ENCODE measurements around the gene RAB3C. TPM values are rescaled to one million over a fixed set of nuclear protein-coding genes. Genes with fewer than 3 reads are reported as not detected.

The RAB3C gene
- total RNA-seq, 1 donor from 2014 or later = 0.45 TPM

- H3K9me3 ChIP-seq (ENCODE audit: insufficient read depth, low read depth, low read length) = no peaks in the 10 kb centered on the region
- TF ChIP-seq EZH2 (IDR thresholded peaks at IDR 0.05; ENCODE audit: insufficient read depth, low read length) = no peak
- no peak for TF ChIP-seq CTCF (IDR thresholded peaks at IDR 0.05; ENCODE audit: insufficient read depth, low read depth, low read length)
- H3K27ac Mint-ChIP-seq (ENCODE audit: unreplicated experiment) = no peak overlapping the region
- no peak overlapping the region for H3K4me2 ChIP-seq (ENCODE audit: low read length)
- no peaks in the 10 kb centered on the region for H3K4me1 Mint-ChIP-seq (ENCODE audit: low read depth, unreplicated experiment)
- no peaks in the 10 kb centered on the region for H4K20me1 ChIP-seq (ENCODE audit: insufficient read depth, low read length)
- no peaks in the 10 kb centered on the region for H3K9me3 Mint-ChIP-seq (ENCODE audit: unreplicated experiment)
- FAIRE-seq (no peak), DNase-seq (ENCODE audit: low read depth) (no peak)
- H3K36me3 ChIP-seq (ENCODE audit: insufficient read depth, low read length) = no peaks in the 10 kb centered on the region
- no peaks in the 10 kb centered on the region for H3K79me2 ChIP-seq (ENCODE audit: insufficient read depth, low read length)
- H3K27ac ChIP-seq (ENCODE audit: low read depth, low read length) = no peak overlapping the region
- no peak overlapping the region for H2AFZ ChIP-seq (ENCODE audit: low read depth, low read length)
- no peaks in the 10 kb centered on the region for H3K36me3 Mint-ChIP-seq (ENCODE audit: low read depth, unreplicated experiment)
- H3K27me3 Mint-ChIP-seq (ENCODE audit: low read depth, unreplicated experiment) = no peaks in the 10 kb centered on the region
- no peak overlapping the region for H3K4me3 Mint-ChIP-seq (ENCODE audit: unreplicated experiment)
- no peaks in the 10 kb centered on the region for H3K27me3 ChIP-seq (ENCODE audit: insufficient read depth, low read length)
- no peak overlapping the region for H3K9ac ChIP-seq (ENCODE audit: low read length)
- no peak overlapping the region for H3K4me3 ChIP-seq (ENCODE audit: insufficient read depth, low read depth, low read length)
- H3K4me1 ChIP-seq (ENCODE audit: insufficient read depth, low read length) = no peaks in the 10 kb centered on the region
Observed at GRCh38 chr5:58666598-58667581, 84.0 kb downstream of the RAB3C start.

DNA sequence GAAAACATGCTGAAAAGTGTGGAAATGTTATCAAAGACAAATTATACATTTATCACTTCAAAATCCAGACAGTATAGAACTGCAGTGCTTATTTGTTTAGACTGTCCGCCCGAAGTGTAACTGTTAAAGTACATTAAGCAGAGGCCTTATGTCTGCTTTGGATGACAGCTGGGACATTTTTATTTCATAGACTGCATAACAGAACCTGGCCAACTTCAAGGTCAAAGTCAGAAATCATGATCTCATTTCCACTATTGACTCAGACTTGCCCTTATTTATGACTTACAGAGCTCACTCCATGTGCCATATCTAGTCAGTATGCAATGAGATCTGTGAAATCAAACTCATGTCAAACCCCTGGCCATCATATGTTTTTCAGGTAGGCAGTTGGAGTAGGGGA lies 87.7 kb downstream of the RAB3C start:
- Histone ChIP-seq H3K36me3 (ENCODE audit: insufficient read depth, low read length) (no peaks in the 10 kb centered on the region), H3K27me3 (ENCODE audit: insufficient read depth, low read length) (no peaks in the 10 kb centered on the region), H3K79me2 (ENCODE audit: insufficient read depth, low read length) (no peaks in the 10 kb centered on the region), H3K4me2 (ENCODE audit: low read length) (no peak overlapping the region), H4K20me1 (ENCODE audit: insufficient read depth, low read length) (no peaks in the 10 kb centered on the region), H3K4me3 (ENCODE audit: insufficient read depth, low read depth, low read length) (no peak overlapping the region), H3K27ac (ENCODE audit: low read depth, low read length) (no peak overlapping the region), H3K9ac (ENCODE audit: low read length) (no peak overlapping the region), H3K4me1 (ENCODE audit: insufficient read depth, low read length) (no peaks in the 10 kb centered on the region), H2AFZ (ENCODE audit: low read depth, low read length) (no peak overlapping the region), H3K9me3 (ENCODE audit: insufficient read depth, low read depth, low read length) (no peaks in the 10 kb centered on the region)
- H3K27ac Mint-ChIP-seq (ENCODE audit: unreplicated experiment) = no peak overlapping the region
- no peak for DNase-seq (ENCODE audit: low read depth)
- no peaks in the 10 kb centered on the region for H3K27me3 Mint-ChIP-seq (ENCODE audit: low read depth, unreplicated experiment)
- H3K4me3 Mint-ChIP-seq (ENCODE audit: unreplicated experiment) = no peak overlapping the region
- no peaks in the 10 kb centered on the region for H3K36me3 Mint-ChIP-seq (ENCODE audit: low read depth, unreplicated experiment)
- no peak for FAIRE-seq
- no peaks in the 10 kb centered on the region for H3K4me1 Mint-ChIP-seq (ENCODE audit: low read depth, unreplicated experiment)
- TF ChIP-seq EZH2 (IDR thresholded peaks at IDR 0.05; ENCODE audit: insufficient read depth, low read length) (no peak), CTCF (IDR thresholded peaks at IDR 0.05; ENCODE audit: insufficient read depth, low read depth, low read length) (no peak)
- no peaks in the 10 kb centered on the region for H3K9me3 Mint-ChIP-seq (ENCODE audit: unreplicated experiment)

DNA sequence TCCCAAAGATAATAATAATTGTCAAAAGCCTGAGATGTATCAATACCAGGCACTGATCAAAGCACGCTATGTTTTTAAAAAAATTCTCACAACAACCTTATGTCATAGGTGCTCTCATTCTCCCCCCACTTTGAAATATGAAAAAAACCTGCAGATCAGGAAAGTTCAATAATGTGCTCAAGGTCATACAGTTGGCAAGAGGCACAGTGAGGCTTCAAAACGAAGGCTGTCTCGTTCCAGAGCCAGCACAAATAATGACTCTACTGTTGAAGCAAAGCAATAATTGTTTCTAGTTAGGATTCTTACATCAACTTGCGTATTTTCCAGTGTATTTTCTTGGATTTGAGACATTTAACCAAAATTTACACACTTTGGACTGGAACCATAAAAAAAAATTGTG lies 88.3 kb downstream of the RAB3C start:
- Histone ChIP-seq H4K20me1 (ENCODE audit: insufficient read depth, low read length) (no peaks in the 10 kb centered on the region), H3K4me3 (ENCODE audit: insufficient read depth, low read depth, low read length) (no peak overlapping the region), H3K4me2 (ENCODE audit: low read length) (no peak overlapping the region), H3K79me2 (ENCODE audit: insufficient read depth, low read length) (no peaks in the 10 kb centered on the region), H3K4me1 (ENCODE audit: insufficient read depth, low read length) (no peaks in the 10 kb centered on the region), H3K27ac (ENCODE audit: low read depth, low read length) (no peak overlapping the region), H3K27me3 (ENCODE audit: insufficient read depth, low read length) (no peaks in the 10 kb centered on the region), H3K9ac (ENCODE audit: low read length) (no peak overlapping the region), H3K36me3 (ENCODE audit: insufficient read depth, low read length) (no peaks in the 10 kb centered on the region), H2AFZ (ENCODE audit: low read depth, low read length) (no peak overlapping the region), H3K9me3 (ENCODE audit: insufficient read depth, low read depth, low read length) (no peaks in the 10 kb centered on the region)
- TF ChIP-seq CTCF (IDR thresholded peaks at IDR 0.05; ENCODE audit: insufficient read depth, low read depth, low read length) (no peak), EZH2 (IDR thresholded peaks at IDR 0.05; ENCODE audit: insufficient read depth, low read length) (no peak)
- Mint-ChIP-seq H3K4me1 (ENCODE audit: low read depth, unreplicated experiment) (no peaks in the 10 kb centered on the region), H3K4me3 (ENCODE audit: unreplicated experiment) (no peak overlapping the region), H3K36me3 (ENCODE audit: low read depth, unreplicated experiment) (no peaks in the 10 kb centered on the region), H3K27ac (ENCODE audit: unreplicated experiment) (no peak overlapping the region), H3K9me3 (ENCODE audit: unreplicated experiment) (no peaks in the 10 kb centered on the region), H3K27me3 (ENCODE audit: low read depth, unreplicated experiment) (no peaks in the 10 kb centered on the region)
- DNase-seq (ENCODE audit: low read depth) = no peak
- no peak for FAIRE-seq
